ENCODE measurements around the gene NDRG4.
"Not testable (repeated sequence)": the region's sequence is repeated elsewhere in the genome, so short reads cannot be mapped to it uniquely, and the experiment has no call there.

NDRG4 gene

DNA sequence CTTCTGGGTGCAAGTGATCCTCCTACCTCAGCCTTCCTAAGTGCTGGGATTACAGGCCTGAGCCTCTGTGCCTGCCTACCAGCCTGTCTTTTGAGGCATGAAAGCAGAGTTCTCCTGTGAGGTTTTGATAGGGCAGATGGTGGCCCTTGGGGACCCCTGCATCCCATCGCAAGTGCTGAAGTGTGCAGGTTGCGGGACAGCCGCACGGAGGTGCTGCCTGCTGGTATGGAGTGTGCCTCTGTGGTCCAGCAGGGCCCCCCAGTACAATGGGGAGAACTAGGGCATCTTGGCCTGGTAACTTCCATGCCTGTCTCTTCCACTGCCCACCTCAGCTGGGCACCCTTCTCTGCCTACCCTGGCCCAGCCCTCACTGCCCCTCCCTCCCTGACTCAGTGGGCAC lies 9.9 kb upstream of the NDRG4 start:
- Histone ChIP-seq H3K36me3 (ENCODE audit: control insufficient read depth, low read length) (no peaks in the 10 kb centered on the region), H3K27ac (ENCODE audit: low read depth, low read length) (no peak overlapping the region), H4K20me1 (ENCODE audit: control insufficient read depth, insufficient read depth, low read depth, low read length) (no peaks in the 10 kb centered on the region), H3K27me3 (ENCODE audit: control insufficient read depth, low read length) (peaks cover 14% of the 10 kb centered on the region), H3K79me2 (ENCODE audit: control insufficient read depth, low read length) (no peaks in the 10 kb centered on the region), H3K4me3 (ENCODE audit: low read length) (no peak overlapping the region), H3F3A (ENCODE audit: control insufficient read depth, insufficient read depth) (no peaks in the 10 kb centered on the region), H3K9me2 (replicated peaks; ENCODE audit: control insufficient read depth, low read length) (no peaks in the 10 kb centered on the region), H3K4me2 (ENCODE audit: low read length) (no peak overlapping the region), H3K4me1 (ENCODE audit: control insufficient read depth, low read length) (no peaks in the 10 kb centered on the region; the same call in 1 of the 2 replicates), H3K9me3 (ENCODE audit: control insufficient read depth, insufficient read depth, low read length) (no peaks in the 10 kb centered on the region)
- TF ChIP-seq EZH2phosphoT487 (IDR thresholded peaks at IDR 0.05; ENCODE audit: borderline replicate concordance, low read length) (no peak), CTCF (IDR thresholded peaks at IDR 0.05; ENCODE audit: low read depth, low read length, poor library complexity, severe bottlenecking) (no peak)

GRCh38 chr16:58490539-58490938 lies 9.4 kb upstream of the NDRG4 start:
- peaks cover 14% of the 10 kb centered on the region for H3K27me3 ChIP-seq (ENCODE audit: control insufficient read depth, low read length)
- H3K36me3 ChIP-seq (ENCODE audit: control insufficient read depth, low read length); H4K20me1 ChIP-seq (ENCODE audit: control insufficient read depth, insufficient read depth, low read depth, low read length); H3F3A ChIP-seq (ENCODE audit: control insufficient read depth, insufficient read depth); H3K79me2 ChIP-seq (ENCODE audit: control insufficient read depth, low read length); H3K9me2 ChIP-seq (replicated peaks; ENCODE audit: control insufficient read depth, low read length); H3K9me3 ChIP-seq (ENCODE audit: control insufficient read depth, insufficient read depth, low read length); H3K4me1 ChIP-seq (ENCODE audit: control insufficient read depth, low read length); H3K4me2 ChIP-seq (ENCODE audit: low read length); H3K4me3 ChIP-seq (ENCODE audit: low read length); H3K27ac ChIP-seq (ENCODE audit: low read depth, low read length): not testable (repeated sequence)

GRCh38 chr16:58492066-58492465 lies 7.9 kb upstream of the NDRG4 start:
- H3K79me2 ChIP-seq (ENCODE audit: control insufficient read depth, low read length): no peaks in the 10 kb centered on the region
- no peak overlapping the region for H3K27ac ChIP-seq (ENCODE audit: low read depth, low read length)
- H3K9me3 ChIP-seq (ENCODE audit: control insufficient read depth, insufficient read depth, low read length): no peaks in the 10 kb centered on the region
- TF ChIP-seq CTCF (IDR thresholded peaks at IDR 0.05; ENCODE audit: low read depth, low read length, poor library complexity, severe bottlenecking): no peak
- TF ChIP-seq EZH2phosphoT487 (IDR thresholded peaks at IDR 0.05; ENCODE audit: borderline replicate concordance, low read length): no peak
- H3F3A ChIP-seq (ENCODE audit: control insufficient read depth, insufficient read depth): 0 out of 2 replicates have a peak, but pooled peaks cover 3% of the 10 kb centered on the region
- H3K4me1 ChIP-seq (ENCODE audit: control insufficient read depth, low read length): no peaks in the 10 kb centered on the region; the same call in 1 of the 2 replicates
- no peaks in the 10 kb centered on the region for H3K36me3 ChIP-seq (ENCODE audit: control insufficient read depth, low read length)
- H3K27me3 ChIP-seq (ENCODE audit: control insufficient read depth, low read length): peaks cover 18% of the 10 kb centered on the region
- no peaks in the 10 kb centered on the region for H3K9me2 ChIP-seq (replicated peaks; ENCODE audit: control insufficient read depth, low read length)
- H3K4me3 ChIP-seq (ENCODE audit: low read length): no peak overlapping the region
- H4K20me1 ChIP-seq (ENCODE audit: control insufficient read depth, insufficient read depth, low read depth, low read length): no peaks in the 10 kb centered on the region
- H3K4me2 ChIP-seq (ENCODE audit: low read length): no peak overlapping the region

DNA sequence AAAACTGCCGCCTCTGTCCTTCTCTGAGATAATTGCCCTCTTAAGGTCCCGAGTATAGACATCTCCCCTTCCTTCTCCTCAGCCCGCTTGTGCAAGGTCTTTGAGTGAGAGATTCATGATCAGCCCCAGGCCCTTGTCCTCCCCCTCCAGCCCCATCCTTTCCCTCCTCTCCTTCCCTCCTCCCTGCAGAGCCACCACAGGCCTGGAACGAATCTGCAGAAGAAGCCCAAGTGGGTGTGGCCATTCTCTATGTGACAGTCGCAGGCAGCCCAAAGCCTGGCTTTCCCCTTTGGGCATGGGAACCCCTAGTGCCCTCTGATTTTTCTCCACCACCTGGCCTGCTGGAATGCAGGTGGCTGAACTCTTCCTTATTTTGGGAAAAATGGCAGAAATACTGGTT lies 7.2 kb upstream of the NDRG4 start:
- Histone ChIP-seq H3K9me2 (replicated peaks; ENCODE audit: control insufficient read depth, low read length) (no peaks in the 10 kb centered on the region), H3K36me3 (ENCODE audit: control insufficient read depth, low read length) (no peaks in the 10 kb centered on the region), H3K9me3 (ENCODE audit: control insufficient read depth, insufficient read depth, low read length) (no peaks in the 10 kb centered on the region), H3K4me2 (ENCODE audit: low read length) (no peak overlapping the region), H3F3A (ENCODE audit: control insufficient read depth, insufficient read depth) (0 out of 2 replicates have a peak, but pooled peaks cover 3% of the 10 kb centered on the region), H3K4me1 (ENCODE audit: control insufficient read depth, low read length) (no peaks in the 10 kb centered on the region; the same call in 1 of the 2 replicates), H4K20me1 (ENCODE audit: control insufficient read depth, insufficient read depth, low read depth, low read length) (no peaks in the 10 kb centered on the region), H3K79me2 (ENCODE audit: control insufficient read depth, low read length) (no peaks in the 10 kb centered on the region), H3K4me3 (ENCODE audit: low read length) (no peak overlapping the region), H3K27me3 (ENCODE audit: control insufficient read depth, low read length) (peaks cover 18% of the 10 kb centered on the region), H3K27ac (ENCODE audit: low read depth, low read length) (no peak overlapping the region)
- TF ChIP-seq CTCF (IDR thresholded peaks at IDR 0.05; ENCODE audit: low read depth, low read length, poor library complexity, severe bottlenecking) (no peak), EZH2phosphoT487 (IDR thresholded peaks at IDR 0.05; ENCODE audit: borderline replicate concordance, low read length) (no peak)

Data from DOHH2 (cell line).